GM10266 (cell line): ENCODE measurements around the gene ARHGEF6.

ENCODE experiments used
- DNase-seq: peaks from one replicate; pipeline ENCODE4 v3.0.0; 2012; ENCODE audit errors: extremely low spot score
- TF ChIP-seq, protein P1 (sequence below): IDR thresholded peaks from 2 replicates; pipeline ENCODE4 v1.5.1; 2012; ENCODE audit warnings: mild to moderate bottlenecking, low read depth; ENCODE audit not compliant: control insufficient read depth, insufficient read depth; ENCODE audit errors: missing control alignments

Gene ARHGEF6, protein sequence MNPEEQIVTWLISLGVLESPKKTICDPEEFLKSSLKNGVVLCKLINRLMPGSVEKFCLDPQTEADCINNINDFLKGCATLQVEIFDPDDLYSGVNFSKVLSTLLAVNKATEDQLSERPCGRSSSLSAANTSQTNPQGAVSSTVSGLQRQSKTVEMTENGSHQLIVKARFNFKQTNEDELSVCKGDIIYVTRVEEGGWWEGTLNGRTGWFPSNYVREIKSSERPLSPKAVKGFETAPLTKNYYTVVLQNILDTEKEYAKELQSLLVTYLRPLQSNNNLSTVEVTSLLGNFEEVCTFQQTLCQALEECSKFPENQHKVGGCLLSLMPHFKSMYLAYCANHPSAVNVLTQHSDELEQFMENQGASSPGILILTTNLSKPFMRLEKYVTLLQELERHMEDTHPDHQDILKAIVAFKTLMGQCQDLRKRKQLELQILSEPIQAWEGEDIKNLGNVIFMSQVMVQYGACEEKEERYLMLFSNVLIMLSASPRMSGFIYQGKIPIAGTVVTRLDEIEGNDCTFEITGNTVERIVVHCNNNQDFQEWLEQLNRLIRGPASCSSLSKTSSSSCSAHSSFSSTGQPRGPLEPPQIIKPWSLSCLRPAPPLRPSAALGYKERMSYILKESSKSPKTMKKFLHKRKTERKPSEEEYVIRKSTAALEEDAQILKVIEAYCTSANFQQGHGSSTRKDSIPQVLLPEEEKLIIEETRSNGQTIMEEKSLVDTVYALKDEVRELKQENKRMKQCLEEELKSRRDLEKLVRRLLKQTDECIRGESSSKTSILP

DNA sequence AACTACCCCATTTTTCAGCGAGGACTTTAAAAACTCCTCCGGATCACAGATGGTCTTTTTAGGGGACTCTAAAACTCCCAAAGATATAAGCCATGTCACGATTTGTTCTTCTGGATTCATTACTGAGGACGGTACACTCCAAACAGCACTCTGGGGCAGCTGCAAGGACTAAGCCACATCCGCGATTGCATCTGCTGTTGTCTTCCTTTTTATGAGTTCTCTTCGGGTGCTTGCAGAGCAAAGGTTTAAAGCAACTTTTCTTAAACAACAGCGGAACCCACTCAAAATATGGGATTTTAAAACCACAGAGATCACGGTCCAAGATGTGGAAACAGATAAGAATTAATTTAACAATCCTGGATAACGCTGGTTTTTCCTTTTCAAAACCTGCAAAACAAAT lies at the start of gene ARHGEF6:
ARHGEF6 (minus strand) TSS at position 170 of the 400 bp plus-strand sequence; CDS start at position 120, 50 bp downstream.
- no peak for DNase-seq

DNA sequence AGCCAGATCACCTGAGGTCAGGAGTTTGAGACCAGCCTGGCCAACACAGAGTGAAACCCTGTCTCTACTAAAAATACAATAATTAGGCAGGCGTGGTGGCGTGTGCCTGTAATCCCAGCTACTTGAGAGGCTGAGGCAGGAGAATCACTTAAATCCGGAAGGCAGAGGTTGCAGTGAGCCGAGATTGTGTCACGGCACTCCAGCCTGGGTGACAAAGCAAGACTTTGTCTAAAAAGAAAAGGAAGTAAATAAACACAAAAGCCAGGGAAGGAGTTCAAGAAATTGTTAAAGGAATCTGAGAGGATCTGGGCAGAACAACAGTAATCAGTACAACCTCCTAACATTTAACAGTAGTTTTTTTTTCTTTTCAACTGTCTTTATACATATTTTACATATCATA lies 48.7 kb upstream of the ARHGEF6 start:
- no peak for DNase-seq
- TF ChIP-seq, protein P1, sequence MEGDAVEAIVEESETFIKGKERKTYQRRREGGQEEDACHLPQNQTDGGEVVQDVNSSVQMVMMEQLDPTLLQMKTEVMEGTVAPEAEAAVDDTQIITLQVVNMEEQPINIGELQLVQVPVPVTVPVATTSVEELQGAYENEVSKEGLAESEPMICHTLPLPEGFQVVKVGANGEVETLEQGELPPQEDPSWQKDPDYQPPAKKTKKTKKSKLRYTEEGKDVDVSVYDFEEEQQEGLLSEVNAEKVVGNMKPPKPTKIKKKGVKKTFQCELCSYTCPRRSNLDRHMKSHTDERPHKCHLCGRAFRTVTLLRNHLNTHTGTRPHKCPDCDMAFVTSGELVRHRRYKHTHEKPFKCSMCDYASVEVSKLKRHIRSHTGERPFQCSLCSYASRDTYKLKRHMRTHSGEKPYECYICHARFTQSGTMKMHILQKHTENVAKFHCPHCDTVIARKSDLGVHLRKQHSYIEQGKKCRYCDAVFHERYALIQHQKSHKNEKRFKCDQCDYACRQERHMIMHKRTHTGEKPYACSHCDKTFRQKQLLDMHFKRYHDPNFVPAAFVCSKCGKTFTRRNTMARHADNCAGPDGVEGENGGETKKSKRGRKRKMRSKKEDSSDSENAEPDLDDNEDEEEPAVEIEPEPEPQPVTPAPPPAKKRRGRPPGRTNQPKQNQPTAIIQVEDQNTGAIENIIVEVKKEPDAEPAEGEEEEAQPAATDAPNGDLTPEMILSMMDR: no peak

More for the DNA sequence above, at the start of gene ARHGEF6:
- TF ChIP-seq, protein P1: no peak

DNA sequence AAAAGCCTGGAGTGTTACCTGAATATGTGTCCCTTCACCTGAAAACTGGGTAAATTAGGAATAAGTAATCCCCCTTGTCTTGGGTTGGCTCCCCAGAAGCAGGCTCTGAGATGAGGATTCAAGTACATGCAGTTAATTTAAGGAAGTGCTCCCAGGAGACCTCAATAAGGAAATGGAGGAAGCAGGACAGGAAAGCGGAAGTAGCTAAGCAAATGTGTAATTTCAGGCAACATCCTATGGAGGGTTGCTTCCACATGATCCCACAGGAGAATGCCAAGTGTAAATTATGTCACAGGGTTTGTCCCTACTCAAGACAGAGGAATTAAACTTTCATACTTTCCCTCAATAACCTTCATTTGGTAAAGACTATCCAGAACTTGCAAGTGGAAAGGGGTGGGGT lies 48.1 kb upstream of the ARHGEF6 start:
- TF ChIP-seq, protein P1: no peak

DNA sequence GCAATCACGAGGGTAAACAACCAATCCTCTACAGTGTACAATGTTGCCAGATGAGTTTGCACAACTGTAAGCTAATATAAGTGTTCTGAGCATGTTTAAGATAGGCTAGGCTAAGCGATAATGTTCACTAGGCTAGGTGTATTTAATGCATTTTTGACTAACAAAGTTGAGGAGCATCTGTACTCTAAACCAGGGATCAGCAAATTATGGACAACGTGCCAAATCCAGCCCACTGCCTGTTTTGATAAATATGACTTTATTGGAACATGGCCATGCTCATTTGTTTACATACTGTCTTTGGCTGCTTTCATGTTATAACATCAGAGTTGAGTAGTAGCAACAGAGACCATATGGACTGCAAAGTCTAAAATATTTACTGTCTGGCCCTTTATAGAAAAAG lies 46.3 kb upstream of the ARHGEF6 start:
- DNase-seq: no peak
- TF ChIP-seq, protein P1: no peak

More for the DNA sequence above, 48.1 kb upstream of the ARHGEF6 start:
- DNase-seq: no peak

DNA sequence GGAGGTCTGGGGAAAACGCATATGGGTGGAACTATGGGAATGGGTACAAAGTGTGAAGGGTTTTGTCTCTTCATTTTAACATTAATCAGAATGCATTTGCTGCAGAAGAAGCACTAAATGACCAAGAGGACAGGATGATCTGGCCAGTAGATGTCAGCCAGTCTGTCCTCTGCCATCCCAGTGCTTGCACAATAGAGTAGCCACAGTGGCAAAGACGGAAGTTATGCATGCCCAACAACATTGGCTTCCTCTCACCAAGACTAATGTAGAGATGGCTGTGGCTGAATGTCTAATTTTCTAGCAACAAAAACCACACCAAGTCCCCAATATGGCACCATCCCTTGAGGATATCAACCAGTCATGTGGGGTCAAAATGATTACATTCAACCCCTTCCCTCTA lies 45.0 kb upstream of the ARHGEF6 start:
- no peak for DNase-seq
- TF ChIP-seq, protein P1: no peak

DNA sequence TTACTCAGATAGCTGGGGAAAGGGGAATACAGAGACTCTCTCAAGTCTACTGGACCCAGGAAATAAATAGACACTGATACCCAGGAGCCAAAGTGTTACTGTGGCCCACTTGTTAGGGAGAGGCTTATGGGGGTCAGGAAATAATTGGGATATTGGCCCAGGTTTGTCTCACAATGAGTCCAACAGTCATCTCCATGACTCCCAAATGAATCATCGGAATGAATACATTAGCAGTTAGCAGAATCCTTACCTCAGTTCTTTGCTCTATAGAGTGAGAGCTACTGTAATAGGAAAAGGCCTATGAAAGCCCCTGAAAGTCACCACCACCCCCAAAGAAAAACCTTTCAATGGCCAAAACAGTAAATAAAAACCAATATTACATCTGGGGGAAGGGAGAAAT lies 42.4 kb upstream of the ARHGEF6 start:
- no peak for DNase-seq
- TF ChIP-seq, protein P1: no peak
